Bronchial epithelial cell (primary cell): ENCODE results near the gene SDK2. TPM values are rescaled to one million over a fixed set of nuclear protein-coding genes. Genes with fewer than 3 reads are reported as not detected.

Experiments
- DNase-seq: peaks from one replicate; pipeline ENCODE4 v3.0.0-alpha.2; 2010; ENCODE audit warnings: low read depth
- FAIRE-seq: peaks from 2 replicates; lab custom pipeline; 2011; peaks lifted over from hg19 to GRCh38; lab: Jason Lieb, UNC
- H3K27me3 ChIP-seq: 2 replicates; pipeline ENCODE4 v1.5.1; 2011; ENCODE audit warnings: low read length; ENCODE audit not compliant: control insufficient read depth, insufficient read depth
- H3K36me3 ChIP-seq: 2 replicates; pipeline ENCODE4 v1.5.1; 2011; ENCODE audit warnings: low read length; ENCODE audit not compliant: control insufficient read depth, insufficient read depth
- H3K4me3 ChIP-seq: 2 replicates; pipeline ENCODE4 v1.5.1; 2011; ENCODE audit warnings: mild to moderate bottlenecking, low read depth, low read length, control low read depth
- total RNA-seq: library from RNA; depleted of rRNA; stranded (reverse); fragments of >200 nt; gene quantifications from 2 replicates; pipeline ENCODE4 v1.2.1, GENCODE V29; 2014
- TF ChIP-seq, protein P1 (sequence below): IDR thresholded peaks from 2 replicates; pipeline ENCODE4 v1.5.1; 2011; ENCODE audit warnings: mild to moderate bottlenecking, moderate library complexity, low read length, control low read depth, inconsistent platforms; ENCODE audit not compliant: insufficient read depth, severe bottlenecking

SDK2 gene
- total RNA-seq, 1 donor from 2014 or later: 2.1 TPM

DNA sequence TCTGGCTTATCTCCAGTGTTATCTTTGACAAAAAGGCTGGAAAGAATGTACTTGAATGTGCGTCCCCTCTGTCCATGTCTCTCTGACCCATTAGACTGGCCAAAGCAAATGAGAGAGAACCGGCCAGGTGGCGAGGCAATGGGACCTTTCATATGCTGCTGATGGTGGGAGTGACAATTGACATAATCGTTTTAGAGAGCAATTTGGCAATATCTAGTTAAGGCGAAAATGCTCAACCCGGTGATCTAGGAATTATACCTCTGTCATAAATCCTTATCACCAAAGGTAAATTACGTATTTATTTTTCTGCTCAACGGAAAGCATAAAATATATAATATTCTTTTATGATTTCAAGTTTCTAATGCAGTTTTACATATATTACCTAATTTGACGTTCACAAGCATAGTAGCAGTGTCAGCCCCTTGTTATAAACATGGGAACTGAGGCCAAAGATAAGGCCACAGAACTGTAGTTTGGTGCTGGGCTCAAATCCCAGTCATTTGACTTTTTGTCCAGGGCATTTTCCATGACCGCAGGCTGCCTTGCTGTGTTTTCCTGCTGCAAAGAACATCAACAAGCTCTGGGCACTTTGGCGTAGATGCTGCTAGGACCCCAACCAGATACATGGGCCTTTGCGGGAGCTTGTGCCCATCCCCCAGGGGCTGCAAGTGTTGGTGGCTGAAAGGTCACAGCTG, 14.7 kb upstream of the SDK2 start:
- no peak for FAIRE-seq

DNA sequence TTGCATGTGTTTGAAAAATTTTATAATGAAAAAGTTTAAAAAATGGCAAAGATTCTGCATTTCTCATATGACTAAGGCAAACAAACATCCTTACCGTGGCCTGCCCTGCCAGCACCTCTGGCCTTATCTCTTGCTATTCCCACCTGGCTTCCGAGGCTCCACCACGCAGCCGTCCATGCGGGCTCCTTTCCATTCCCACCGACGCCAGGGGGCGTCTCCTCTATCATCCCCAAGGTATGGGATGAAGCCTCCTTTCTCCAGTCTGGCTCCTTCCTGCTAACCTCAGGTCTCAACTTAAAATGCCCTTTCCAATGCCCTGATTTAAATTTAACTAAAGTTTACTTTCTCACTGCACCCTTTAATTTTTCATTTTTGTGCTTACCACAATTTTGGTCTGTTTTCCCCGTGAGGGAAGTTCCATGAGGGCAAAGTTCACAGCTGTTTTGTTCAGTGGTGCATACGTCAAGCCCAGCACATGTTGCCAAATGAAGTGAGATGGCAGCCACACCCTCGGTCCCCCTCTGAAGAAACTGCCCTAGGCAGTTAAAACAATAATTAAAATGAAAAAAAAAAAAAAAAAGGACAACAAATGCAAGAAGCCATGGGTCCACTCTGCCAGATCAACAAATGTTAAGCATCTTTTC, 13.3 kb upstream of the SDK2 start:
- TF ChIP-seq, protein P1, sequence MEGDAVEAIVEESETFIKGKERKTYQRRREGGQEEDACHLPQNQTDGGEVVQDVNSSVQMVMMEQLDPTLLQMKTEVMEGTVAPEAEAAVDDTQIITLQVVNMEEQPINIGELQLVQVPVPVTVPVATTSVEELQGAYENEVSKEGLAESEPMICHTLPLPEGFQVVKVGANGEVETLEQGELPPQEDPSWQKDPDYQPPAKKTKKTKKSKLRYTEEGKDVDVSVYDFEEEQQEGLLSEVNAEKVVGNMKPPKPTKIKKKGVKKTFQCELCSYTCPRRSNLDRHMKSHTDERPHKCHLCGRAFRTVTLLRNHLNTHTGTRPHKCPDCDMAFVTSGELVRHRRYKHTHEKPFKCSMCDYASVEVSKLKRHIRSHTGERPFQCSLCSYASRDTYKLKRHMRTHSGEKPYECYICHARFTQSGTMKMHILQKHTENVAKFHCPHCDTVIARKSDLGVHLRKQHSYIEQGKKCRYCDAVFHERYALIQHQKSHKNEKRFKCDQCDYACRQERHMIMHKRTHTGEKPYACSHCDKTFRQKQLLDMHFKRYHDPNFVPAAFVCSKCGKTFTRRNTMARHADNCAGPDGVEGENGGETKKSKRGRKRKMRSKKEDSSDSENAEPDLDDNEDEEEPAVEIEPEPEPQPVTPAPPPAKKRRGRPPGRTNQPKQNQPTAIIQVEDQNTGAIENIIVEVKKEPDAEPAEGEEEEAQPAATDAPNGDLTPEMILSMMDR: peak; percentile 77
- no peak overlapping the region for H3K4me3 ChIP-seq
- no peaks in the 10 kb centered on the region for H3K36me3 ChIP-seq
- FAIRE-seq (no peak), DNase-seq (peak; percentile 32)
- H3K27me3 ChIP-seq: no peaks in the 10 kb centered on the region

More for the DNA sequence above, 14.7 kb upstream of the SDK2 start:
- no peak for DNase-seq
- TF ChIP-seq, protein P1: no peak
- Histone ChIP-seq H3K27me3 (peaks cover 2% of the 10 kb centered on the region), H3K4me3 (no peak overlapping the region), H3K36me3 (no peaks in the 10 kb centered on the region)

DNA sequence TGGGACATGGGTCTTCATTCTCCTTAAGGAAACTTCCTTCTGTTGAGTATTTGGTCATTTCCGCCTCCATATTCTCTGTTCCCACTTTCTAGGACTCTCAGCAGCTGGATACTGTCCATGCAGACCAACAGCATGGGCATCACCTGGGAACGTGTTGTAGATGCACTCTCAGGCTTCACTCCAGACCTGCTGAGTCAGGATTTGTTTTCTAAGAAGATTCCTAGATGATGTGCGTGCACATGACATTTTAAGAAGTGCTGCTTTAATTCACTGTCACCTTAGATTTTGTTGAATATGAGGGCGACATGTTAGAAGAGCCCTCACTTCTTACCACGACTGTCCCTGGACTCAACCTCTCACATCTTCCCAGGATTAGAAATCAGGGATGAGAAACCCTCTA, 10.0 kb upstream of the SDK2 start:
- Histone ChIP-seq H3K27me3 (peaks cover 2% of the 10 kb centered on the region), H3K4me3 (no peak overlapping the region), H3K36me3 (no peaks in the 10 kb centered on the region)
- TF ChIP-seq, protein P1: no peak
- no peak for DNase-seq
- FAIRE-seq: peak; percentile 47

DNA sequence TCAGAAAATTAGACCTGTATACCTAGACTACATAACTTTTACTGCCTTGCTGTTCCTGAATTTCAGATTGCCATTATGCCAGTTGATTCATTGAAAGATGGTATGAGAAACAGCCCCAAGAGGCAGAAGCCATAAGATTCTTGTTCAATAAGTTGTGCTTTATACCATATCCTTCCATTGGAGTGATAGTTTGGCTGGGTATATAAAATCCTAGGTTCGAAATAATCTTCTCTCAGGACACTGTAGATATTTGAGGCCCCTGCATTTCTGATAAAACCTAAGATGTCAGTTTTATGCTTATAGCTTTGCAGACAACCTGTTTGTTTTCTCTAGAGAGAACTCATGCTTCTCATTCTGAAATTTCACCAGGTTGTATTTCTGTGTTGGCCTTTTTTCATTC, 9.6 kb upstream of the SDK2 start:
- TF ChIP-seq, protein P1: no peak
- no peak for FAIRE-seq
- Histone ChIP-seq H3K4me3 (no peak overlapping the region), H3K36me3 (no peaks in the 10 kb centered on the region), H3K27me3 (peaks cover 2% of the 10 kb centered on the region)
- no peak for DNase-seq

DNA sequence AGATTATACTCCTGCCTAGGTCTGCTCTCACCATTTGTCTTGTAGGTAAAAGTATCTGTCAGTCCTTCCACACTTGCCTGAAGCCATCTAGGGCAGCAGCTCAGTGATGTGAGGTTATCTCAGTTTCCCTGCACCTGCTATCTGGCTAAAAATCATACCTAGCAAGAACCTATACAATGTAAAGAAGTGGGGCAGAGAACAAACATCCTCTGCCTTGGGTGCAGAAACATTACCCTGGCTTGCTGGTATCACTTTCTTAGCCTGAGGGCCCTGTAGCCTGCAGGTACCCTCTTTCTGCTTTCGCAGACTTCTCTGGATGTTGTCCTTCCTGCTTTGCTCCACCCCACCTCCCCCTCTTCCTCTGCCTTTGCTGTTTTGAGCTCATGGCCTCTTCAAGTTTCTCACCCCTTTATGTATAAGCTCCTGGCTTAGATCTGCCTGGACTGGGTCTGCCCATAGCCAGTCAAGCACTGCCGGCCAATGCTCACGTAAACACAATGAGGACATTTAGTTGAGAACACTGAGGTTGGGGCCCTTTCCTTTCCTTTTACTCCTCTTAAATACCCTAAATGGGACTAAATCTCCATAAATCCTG, 8.7 kb upstream of the SDK2 start:
- DNase-seq: no peak
- FAIRE-seq: no peak
- Histone ChIP-seq H3K27me3 (peaks cover 4% of the 10 kb centered on the region), H3K36me3 (no peaks in the 10 kb centered on the region), H3K4me3 (no peak overlapping the region)
- TF ChIP-seq, protein P1: no peak
